Caco-2 (cell line): ENCODE data around the gene GABRG3. TPM values are rescaled to one million over a fixed set of nuclear protein-coding genes. Genes with fewer than 3 reads are reported as not detected.

Experiments used
- BruUV-seq: library from RNA; stranded (reverse); fragments of 400-500 nt; replicated peaks from 2 replicates; lab custom pipeline; 2021; lab: Mats Ljungman, UMichigan
- CTCF ChIA-PET: fragments of 300-600 bp; sonication (Branson Sonifier 250); formaldehyde crosslinking; loops from one replicate; lab custom pipeline; 2022; ENCODE audit warnings: antibody characterized with exemption; lab: Charles Lee
- POLR2A ChIA-PET: fragments of 300-600 bp; sonication (Branson Sonifier 250); formaldehyde crosslinking; loops from one replicate; lab custom pipeline; 2022; ENCODE audit warnings: antibody characterized with exemption; lab: Charles Lee
- DNase-seq, 2 experiments: peaks; one replicate each; pipeline versions ENCODE4 v3.0.0 to v3.0.0-alpha.2; 2020 to 2022
- H3K27me3 ChIP-seq: replicated peaks from 2 replicates; pipeline ENCODE4 v1.6.0; 2011; ENCODE audit warnings: low read length; ENCODE audit not compliant: control insufficient read depth, insufficient read depth
- H3K36me3 ChIP-seq: 2 replicates; pipeline ENCODE4 v1.5.1; 2011; ENCODE audit warnings: low read length; ENCODE audit not compliant: control insufficient read depth, insufficient read depth
- H3K4me1 ChIP-seq: fragments of 250-450 bp; sonication (Bioruptor Pico); 2 replicates; pipeline ENCODE4 v1.5.1; 2020; ENCODE audit warnings: mild to moderate bottlenecking
- H3K4me3 ChIP-seq: 2 replicates; pipeline ENCODE4 v1.5.1; 2011; ENCODE audit warnings: low read depth, mild to moderate bottlenecking, control low read depth, low read length
- H3K9me3 ChIP-seq: fragments of 250-450 bp; sonication (Bioruptor Pico); 2 replicates; pipeline ENCODE4 v1.5.1; 2020; ENCODE audit warnings: mild to moderate bottlenecking, moderate library complexity
- H3K27ac Mint-ChIP-seq: one replicate; pipeline ENCODE4 v1.8.0; 2022; ENCODE audit warnings: mixed read lengths; ENCODE audit not compliant: unreplicated experiment
- H3K27me3 Mint-ChIP-seq: one replicate; pipeline ENCODE4 v1.8.0; 2022; ENCODE audit warnings: mixed read lengths; ENCODE audit not compliant: insufficient read depth, unreplicated experiment
- H3K36me3 Mint-ChIP-seq: one replicate; pipeline ENCODE4 v1.8.0; 2022; ENCODE audit warnings: mild to moderate bottlenecking, mixed read lengths; ENCODE audit not compliant: insufficient read depth, unreplicated experiment
- H3K4me1 Mint-ChIP-seq: one replicate; pipeline ENCODE4 v1.8.0; 2022; ENCODE audit warnings: low read depth, mixed read lengths; ENCODE audit not compliant: unreplicated experiment
- H3K4me3 Mint-ChIP-seq: one replicate; pipeline ENCODE4 v1.8.0; 2022; ENCODE audit warnings: mild to moderate bottlenecking, moderate library complexity, mixed read lengths; ENCODE audit not compliant: unreplicated experiment
- H3K9me3 Mint-ChIP-seq: one replicate; pipeline ENCODE4 v1.8.0; 2022; ENCODE audit warnings: mixed read lengths; ENCODE audit not compliant: unreplicated experiment
- intact Hi-C: fragments of 100-400 bp; cut with micrococcal nuclease; formaldehyde crosslinking; loops from one replicate; pipeline ENCODE4 v1.10.0; 2022; ENCODE audit not compliant: unreplicated experiment
- total RNA-seq: library from RNA; stranded (reverse); gene quantifications from 2 replicates; pipeline ENCODE4 v1.2.3, GENCODE V29; 2022
- TF ChIP-seq, protein P1 (sequence below), 2 experiments: fragments of 200-600 bp in 1 of 2; IDR thresholded peaks; 1 replicate in 1 of 2; 2 replicates in 1 of 2; pipeline versions ENCODE4 v1.5.1 to v1.8.0; 2011 to 2022; ENCODE audit warnings: antibody characterized with exemption in 1 of 2, control low read depth in 1 of 2, inconsistent platforms in 1 of 2, low read depth in 1 of 2, low read length in 1 of 2, mild to moderate bottlenecking in 1 of 2, moderate library complexity in 1 of 2; ENCODE audit not compliant: insufficient read depth in 1 of 2, severe bottlenecking in 1 of 2, unreplicated experiment in 1 of 2

Gene GABRG3
- total RNA-seq, 1 experiment from 2014 or later, result not detected

DNA sequence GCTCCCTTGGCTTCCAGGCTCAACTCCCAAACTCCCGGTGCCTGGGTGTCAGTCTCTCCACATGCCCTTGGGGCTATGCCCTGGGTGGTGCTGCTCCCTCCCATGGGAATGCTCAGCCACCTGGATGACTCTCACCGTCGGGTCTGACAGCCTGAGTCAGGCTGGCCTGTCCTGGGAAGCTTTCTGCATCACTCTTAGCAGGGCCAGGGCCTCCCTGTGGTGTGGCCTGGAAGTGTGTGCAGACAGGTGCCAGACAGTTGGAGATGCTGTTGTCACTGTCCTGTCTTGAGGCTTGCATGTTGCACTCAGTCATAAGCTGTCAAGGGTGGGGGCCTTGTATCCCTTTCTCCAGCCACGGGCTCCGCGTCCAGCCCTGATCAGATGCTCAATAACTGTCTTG, 71.7 kb downstream of the GABRG3 start:
- Mint-ChIP-seq H3K4me3 (no peak overlapping the region), H3K27ac (no peak overlapping the region), H3K4me1 (no peaks in the 10 kb centered on the region), H3K27me3 (peaks cover 26% of the 10 kb centered on the region), H3K9me3 (no peaks in the 10 kb centered on the region), H3K36me3 (no peaks in the 10 kb centered on the region)
- DNase-seq, result no peak
- no peaks in the 10 kb centered on the region for H3K27me3 ChIP-seq
- BruUV-seq, result no TSS peak
- H3K4me3 ChIP-seq, result no peak overlapping the region
- H3K36me3 ChIP-seq, result no peaks in the 10 kb centered on the region
- POLR2A ChIA-PET, result no interaction called here
- CTCF ChIA-PET, result no interaction called here
- intact Hi-C loops, result no loop called here
- TF ChIP-seq, protein P1, sequence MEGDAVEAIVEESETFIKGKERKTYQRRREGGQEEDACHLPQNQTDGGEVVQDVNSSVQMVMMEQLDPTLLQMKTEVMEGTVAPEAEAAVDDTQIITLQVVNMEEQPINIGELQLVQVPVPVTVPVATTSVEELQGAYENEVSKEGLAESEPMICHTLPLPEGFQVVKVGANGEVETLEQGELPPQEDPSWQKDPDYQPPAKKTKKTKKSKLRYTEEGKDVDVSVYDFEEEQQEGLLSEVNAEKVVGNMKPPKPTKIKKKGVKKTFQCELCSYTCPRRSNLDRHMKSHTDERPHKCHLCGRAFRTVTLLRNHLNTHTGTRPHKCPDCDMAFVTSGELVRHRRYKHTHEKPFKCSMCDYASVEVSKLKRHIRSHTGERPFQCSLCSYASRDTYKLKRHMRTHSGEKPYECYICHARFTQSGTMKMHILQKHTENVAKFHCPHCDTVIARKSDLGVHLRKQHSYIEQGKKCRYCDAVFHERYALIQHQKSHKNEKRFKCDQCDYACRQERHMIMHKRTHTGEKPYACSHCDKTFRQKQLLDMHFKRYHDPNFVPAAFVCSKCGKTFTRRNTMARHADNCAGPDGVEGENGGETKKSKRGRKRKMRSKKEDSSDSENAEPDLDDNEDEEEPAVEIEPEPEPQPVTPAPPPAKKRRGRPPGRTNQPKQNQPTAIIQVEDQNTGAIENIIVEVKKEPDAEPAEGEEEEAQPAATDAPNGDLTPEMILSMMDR (IDR thresholded peaks at IDR 0.05; ENCODE audit: insufficient read depth in 1 of 2, low read depth in 1 of 2, low read length in 1 of 2, severe bottlenecking in 1 of 2, unreplicated experiment in 1 of 2), result no peak
- no peaks in the 10 kb centered on the region for H3K4me1 ChIP-seq
- H3K9me3 ChIP-seq, result no peaks in the 10 kb centered on the region

DNA sequence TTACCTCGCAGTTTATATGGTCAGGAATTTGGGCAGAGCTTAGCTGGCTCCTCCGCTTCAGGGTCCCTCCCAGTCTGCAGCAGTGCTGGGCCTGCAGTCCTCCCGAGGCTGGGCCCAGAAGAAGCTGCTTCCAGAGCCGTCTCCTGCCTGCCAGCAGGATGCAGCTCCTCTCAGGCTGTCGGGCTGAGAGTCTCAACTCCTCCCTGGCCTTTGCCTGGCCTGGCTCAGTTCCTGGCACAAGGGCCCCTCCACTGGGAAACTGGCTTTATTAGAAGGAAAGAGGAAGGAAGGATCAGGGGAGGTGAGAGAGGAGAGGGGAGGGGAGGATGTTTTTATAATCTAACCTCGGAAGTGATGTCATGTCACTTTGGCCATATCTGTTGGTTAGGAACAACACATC, 72.8 kb downstream of the GABRG3 start:
- TF ChIP-seq, protein P1 (IDR thresholded peaks at IDR 0.05; ENCODE audit: insufficient read depth in 1 of 2, low read depth in 1 of 2, low read length in 1 of 2, severe bottlenecking in 1 of 2, unreplicated experiment in 1 of 2), result no peak
- POLR2A ChIA-PET, result no interaction called here
- Mint-ChIP-seq H3K9me3 (no peaks in the 10 kb centered on the region), H3K27ac (no peak overlapping the region), H3K27me3 (peaks cover 28% of the 10 kb centered on the region), H3K4me3 (no peak overlapping the region), H3K36me3 (no peaks in the 10 kb centered on the region), H3K4me1 (no peaks in the 10 kb centered on the region)
- no TSS peak for BruUV-seq
- no peak for DNase-seq
- CTCF ChIA-PET, result no interaction called here
- intact Hi-C loops, result no loop called here
- H3K4me3 ChIP-seq, result no peak overlapping the region
- H3K4me1 ChIP-seq, result no peaks in the 10 kb centered on the region
- H3K9me3 ChIP-seq, result no peaks in the 10 kb centered on the region
- H3K36me3 ChIP-seq, result no peaks in the 10 kb centered on the region
- H3K27me3 ChIP-seq, result no peaks in the 10 kb centered on the region

DNA sequence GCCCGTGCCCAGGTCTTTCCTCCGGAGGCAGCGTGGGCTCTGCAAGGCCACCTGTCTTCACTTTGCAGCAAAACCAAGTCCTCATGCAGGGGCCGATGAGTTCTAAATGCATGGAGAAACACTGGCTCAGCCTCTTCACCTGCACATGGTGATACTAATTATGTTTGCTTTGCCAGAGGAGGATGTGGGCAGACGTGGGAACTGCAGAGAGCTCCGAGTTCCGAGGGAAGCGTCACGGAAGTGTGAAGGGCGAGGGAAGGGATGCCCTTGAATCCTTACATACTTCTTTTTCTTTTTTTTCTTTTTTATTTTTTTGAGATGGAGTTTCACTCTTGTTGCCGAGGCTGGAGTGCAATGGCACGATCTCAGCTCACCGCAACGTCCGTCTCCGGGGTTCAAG, 74.8 kb downstream of the GABRG3 start:
- POLR2A ChIA-PET, result no interaction called here

More for the DNA sequence above, 74.8 kb downstream of the GABRG3 start:
- Histone ChIP-seq H3K4me3 (no peak overlapping the region), H3K9me3 (no peaks in the 10 kb centered on the region), H3K36me3 (no peaks in the 10 kb centered on the region), H3K4me1 (no peaks in the 10 kb centered on the region), H3K27me3 (no peaks in the 10 kb centered on the region)
- no peak overlapping the region for H3K27ac Mint-ChIP-seq
- H3K4me1 Mint-ChIP-seq, result no peaks in the 10 kb centered on the region
- peaks cover 30% of the 10 kb centered on the region for H3K27me3 Mint-ChIP-seq
- no peaks in the 10 kb centered on the region for H3K9me3 Mint-ChIP-seq
- TF ChIP-seq, protein P1 (IDR thresholded peaks at IDR 0.05; ENCODE audit: insufficient read depth in 1 of 2, low read depth in 1 of 2, low read length in 1 of 2, severe bottlenecking in 1 of 2, unreplicated experiment in 1 of 2), result no peak
- DNase-seq, result no peak
- intact Hi-C loops, result no loop called here
- BruUV-seq, result no TSS peak
- H3K4me3 Mint-ChIP-seq, result no peak overlapping the region
- CTCF ChIA-PET, result no interaction called here
- H3K36me3 Mint-ChIP-seq, result no peaks in the 10 kb centered on the region
